Measurements from ENCODE around the gene SCRN1.

SCRN1 gene

GRCh38 chr7:29989257-29989995 is at the start of gene SCRN1:
Gene SCRN1 (minus strand): TSS chr7:29989801. CDS start chr7:29969067, 20,734 bp downstream.
- DNase-seq: peak; percentile 80

- no peak for DNase-seq
Observed at GRCh38 chr7:30038196-30038980, 48.8 kb upstream of the SCRN1 start.

DNA sequence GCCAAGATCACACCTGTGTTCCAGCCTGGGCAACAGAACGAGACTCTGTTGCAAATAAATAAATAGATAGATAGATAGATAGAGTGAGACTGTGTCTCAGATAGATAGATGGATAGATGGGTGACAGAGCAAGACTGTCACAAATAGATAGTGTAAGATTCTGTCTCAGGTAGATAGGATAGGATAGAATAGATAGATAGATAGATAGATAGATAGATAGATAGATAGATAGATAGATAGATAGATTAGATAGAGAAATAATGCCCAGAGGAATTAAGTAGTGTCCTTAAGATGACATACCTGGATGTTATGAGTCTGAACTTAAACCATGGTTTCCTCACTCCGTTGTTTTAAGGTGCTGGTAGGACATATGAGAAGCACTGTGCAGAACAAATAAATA is 46.6 kb upstream of the SCRN1 start:
- no peak for DNase-seq

- DNase-seq: no peak
Observed at GRCh38 chr7:30034501-30034900, 44.9 kb upstream of the SCRN1 start.

GRCh38 chr7:30032310-30033125 is 42.9 kb upstream of the SCRN1 start:
- DNase-seq: no peak

GRCh38 chr7:30029696-30030095 is 40.1 kb upstream of the SCRN1 start:
- no peak for DNase-seq

GRCh38 chr7:30028749-30029635 is 39.4 kb upstream of the SCRN1 start:
- DNase-seq: peak; percentile 66

DNA sequence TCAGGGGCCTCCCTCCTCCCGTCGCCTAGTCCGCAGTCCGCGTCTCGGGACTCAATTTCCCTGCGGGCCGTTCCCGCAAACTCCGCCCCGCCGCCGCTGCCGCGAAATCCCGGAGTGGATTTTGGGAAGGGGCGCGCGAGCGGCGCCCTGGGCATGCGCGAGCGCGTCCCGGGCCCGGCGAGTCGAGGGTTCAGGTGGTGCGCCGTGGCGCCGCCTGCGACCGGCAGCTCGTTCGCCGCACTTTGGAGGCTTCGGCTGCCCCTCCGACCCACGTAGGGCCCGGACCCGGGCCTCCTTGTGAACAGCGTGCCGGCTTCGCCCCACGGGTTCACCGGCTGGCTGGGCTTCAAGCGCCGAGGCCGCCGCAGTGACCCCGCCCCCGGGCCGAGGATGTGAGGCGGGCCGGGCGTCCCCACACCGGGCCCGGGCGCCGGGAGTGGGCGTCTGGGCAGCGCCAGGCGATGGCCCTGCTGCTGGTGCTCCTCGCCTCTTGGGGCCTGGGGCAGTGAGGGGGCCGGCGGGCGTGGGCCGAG is 38.7 kb upstream of the SCRN1 start, which contains the start of gene PLEKHA8:
TSS of gene PLEKHA8 (plus strand) at position 197 of the 533 bp plus-strand sequence. CDS start 351 bp downstream, outside the sequence.
- DNase-seq: peak; percentile 83

GRCh38 chr7:30027740-30028215 is 38.2 kb upstream of the SCRN1 start:
- DNase-seq: no peak

- DNase-seq: no peak
Observed at GRCh38 chr7:30027065-30027456, 37.5 kb upstream of the SCRN1 start.

GRCh38 chr7:30026229-30027064 is 36.8 kb upstream of the SCRN1 start, which contains the start of gene FKBP14:
Gene FKBP14 (minus strand): TSS chr7:30026702. CDS start chr7:30026508, 194 bp downstream.
- peak; percentile 98 for DNase-seq

GRCh38 chr7:30023524-30023923 is 33.9 kb upstream of the SCRN1 start:
- no peak for DNase-seq

DNA sequence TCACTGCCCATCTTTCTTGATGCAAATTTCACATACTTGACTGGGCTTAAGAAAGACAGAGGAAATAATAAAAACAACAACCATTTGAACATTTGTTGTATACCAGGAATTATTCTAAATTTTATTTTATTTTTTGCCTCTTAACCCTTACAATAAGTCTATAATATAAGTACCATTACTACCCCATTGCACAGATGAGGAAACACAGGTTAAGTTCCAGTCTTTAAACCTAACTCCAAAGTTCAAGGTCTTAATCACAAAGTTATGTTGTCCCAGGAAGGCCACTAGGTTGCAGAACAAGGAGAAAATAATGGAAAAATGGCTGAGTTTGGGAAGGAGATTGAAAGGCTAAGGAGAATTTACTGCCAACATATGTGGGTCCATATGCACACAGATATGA is 33.4 kb upstream of the SCRN1 start:
- no peak for DNase-seq

DNA sequence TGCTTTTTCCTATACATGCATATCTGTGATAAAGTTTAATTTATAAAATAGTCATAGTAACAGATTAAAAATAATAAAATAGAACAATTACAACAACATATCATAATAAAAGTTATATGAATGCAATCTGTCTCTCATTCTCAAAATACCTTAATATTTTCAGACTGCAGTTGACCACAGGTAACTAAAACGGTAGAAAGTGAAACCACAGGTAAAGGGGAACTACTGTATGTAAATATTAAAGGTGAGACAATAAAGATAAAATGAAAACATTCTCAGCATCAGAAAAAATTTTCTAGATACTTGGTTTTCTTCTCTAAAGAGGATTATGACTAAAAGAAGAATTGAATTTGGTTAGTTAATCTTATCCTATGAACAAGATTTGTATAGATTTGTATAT is 30.9 kb upstream of the SCRN1 start:
- DNase-seq: no peak

DNA sequence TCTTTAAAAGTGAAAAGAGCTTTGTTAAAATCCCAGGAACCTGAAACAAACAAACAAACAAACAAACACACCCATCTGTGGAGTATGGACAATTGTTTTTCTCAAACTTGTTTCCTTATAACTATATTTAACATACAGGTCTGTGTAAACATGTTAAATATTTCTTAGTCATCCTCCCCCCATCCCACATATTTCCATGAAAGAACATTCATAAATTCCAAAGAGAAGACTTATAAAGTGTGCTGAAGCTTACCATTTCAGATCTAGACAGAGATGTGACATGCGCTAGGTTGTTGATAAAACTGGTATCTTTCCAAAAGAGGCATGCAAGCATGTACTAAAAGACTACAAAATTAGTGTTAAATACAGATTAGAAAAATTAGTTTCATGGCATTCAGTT is 30.4 kb upstream of the SCRN1 start:
- DNase-seq: no peak

GRCh38 chr7:30019387-30019786 is 29.8 kb upstream of the SCRN1 start:
- no peak for DNase-seq

DNA sequence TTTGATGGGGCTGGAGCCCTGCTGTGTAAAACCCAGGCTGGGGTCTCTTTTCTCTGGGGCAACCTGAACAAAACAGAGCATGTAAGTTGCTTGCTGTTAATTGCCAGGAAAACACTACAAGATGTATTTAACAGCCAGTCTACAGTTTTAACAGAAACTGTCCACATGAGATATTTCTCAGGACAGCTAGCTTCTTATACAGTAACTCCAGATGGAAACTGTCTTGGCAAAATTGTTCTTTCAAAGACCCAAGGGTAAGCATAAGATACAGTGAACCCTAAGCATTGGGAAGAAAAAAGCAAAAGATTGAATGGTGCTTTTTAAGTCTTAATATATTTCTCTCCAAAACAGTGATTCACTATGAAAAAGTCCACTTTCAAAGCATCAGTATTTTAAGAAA is 28.9 kb upstream of the SCRN1 start:
- no peak for DNase-seq

DNA sequence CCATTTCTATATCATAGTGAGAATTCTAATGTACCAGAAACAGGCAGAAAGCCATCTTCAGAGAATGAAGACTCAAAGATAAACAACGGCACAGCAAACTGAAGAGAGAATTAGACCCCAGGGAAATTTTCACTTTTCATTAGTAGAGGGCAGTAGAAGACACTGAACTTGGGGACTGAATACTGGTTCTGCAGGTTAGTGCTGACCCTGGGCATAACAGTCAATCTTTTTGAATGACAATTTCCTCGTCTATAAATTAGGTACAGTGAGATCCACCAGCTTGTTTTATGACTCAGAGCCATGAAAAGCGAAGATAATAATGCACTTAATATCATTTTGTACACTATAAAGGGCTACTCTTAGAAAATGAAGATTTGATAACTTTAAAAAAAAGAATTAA is 23.2 kb upstream of the SCRN1 start:
- DNase-seq: no peak

GRCh38 chr7:30010021-30010420 is 20.4 kb upstream of the SCRN1 start:
- DNase-seq: no peak

GRCh38 chr7:30005464-30005863 is 15.9 kb upstream of the SCRN1 start:
- DNase-seq: no peak

DNA sequence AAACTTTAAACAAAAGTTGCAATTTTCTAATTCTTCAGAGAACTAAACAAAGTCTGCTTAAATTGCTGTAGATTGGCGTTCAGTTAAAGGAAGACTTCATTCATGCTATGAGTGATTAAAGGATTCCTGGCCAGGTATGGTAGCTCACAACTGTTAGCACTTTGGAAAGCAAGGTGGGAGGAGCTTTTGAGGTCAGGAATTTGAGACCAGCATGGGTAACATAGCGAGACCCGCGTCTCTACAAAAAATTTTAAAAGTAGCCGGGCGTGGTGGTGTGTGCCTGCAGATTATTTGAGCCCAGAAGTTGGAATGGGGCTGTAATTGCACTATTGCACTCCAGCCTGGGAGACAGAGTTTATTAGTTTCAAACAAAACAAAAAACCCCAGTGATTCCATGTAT is 13.5 kb upstream of the SCRN1 start:
- DNase-seq: no peak

Measured in NCI-H146 (cell line).